GM19328 (cell line): ENCODE results near the gene SIPA1L3.

Experiments used
- ATAC-seq: cut with Tn5 transposase; IDR thresholded peaks from one replicate; pipeline ENCODE4 v1.9.1; 2021; ENCODE audit warnings: mild to moderate bottlenecking, moderate library complexity; ENCODE audit not compliant: unreplicated experiment

Gene SIPA1L3

DNA sequence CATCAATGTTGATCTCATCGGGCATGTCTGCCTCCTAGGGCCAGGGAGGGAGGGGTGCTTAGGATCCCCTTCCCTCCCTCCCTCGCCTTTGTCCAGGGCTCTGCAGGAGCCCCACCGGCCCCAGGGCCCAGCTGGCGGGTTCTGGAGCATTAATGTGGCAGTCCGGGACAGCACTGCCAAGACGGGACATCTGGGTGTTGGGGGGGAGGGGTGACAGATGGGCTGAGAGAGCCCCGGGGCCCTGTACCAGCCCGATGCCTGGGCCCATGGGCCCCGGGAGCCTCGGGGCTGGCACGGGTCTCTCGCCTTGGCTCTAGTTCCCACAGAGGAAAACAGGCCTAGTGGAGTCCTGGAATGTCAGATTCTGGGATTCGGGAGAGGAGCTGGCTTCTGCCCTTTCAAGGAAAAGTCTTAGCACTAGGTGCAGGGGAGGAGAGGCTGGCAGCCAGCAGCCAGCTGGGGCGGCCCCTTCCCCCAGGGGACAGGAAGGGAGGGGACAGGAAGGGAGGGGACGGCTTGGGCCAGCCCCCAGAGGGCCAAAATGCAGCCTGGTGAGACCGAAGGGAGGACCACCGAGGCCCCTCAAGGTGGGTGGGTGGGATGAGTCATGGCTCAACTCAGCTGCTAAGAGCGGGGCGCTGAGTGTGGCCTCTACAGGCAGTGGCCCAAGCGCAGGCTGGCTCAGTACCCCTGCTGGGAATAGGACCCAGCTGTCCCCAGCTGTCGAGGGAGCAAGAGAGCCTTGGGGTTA is 346.1 kb downstream of the SIPA1L3 start:
- no peak for ATAC-seq

DNA sequence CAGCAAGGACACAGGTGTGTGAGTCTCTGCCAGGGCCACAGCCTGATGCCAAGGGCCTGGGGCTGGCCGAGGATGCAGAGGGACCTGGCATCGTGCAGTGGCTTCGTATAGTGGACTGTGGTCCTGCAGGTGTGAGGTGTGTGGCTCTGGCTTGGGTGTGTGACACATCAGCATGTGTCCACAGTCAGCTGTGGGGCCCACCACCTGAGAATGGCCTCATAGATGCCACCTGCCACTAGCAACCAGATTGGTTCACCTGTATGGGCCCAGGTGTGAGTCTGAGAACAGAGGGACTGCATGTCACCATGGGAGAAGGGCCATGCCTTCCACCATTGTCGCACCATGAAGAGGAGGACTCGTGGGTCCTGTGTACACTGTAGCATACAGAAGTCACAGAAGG is 346.8 kb downstream of the SIPA1L3 start:
- no peak for ATAC-seq

DNA sequence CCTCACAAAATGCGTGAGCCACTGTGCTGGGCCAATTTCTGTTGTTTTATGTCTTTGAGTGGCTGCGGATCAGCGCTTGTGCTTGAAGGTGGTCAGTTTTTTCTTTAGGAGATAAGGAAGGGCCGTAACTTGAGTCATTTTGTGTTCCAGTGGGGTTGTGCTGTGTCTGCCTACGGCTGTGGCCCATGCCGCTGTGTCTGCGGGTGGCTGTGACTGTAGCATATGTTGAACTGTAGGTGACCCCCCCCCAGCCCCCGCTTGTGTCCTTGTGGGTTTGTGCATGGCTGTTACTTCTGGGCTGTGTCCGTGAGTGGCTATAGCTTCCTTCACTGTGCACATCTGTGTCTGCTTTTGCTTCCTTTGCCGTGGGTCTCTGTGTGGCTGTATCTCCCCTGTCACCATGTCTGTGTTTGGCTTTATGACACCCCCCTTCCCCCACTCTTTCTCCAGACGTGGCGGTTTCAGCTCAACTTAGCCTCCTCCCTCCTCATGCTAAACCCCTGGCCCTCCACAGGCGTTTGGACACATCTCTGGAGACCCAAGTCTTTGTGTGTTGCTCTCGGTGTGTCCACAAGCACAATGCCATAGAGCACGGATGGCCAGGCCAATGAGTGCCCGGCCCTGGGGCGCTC is 348.5 kb downstream of the SIPA1L3 start:
- ATAC-seq = no peak
